Measurements from ENCODE around the gene TNNC2.

TNNC2 gene

GRCh38 chr20:45842169-45842812 is 15.2 kb upstream of the TNNC2 start:
- Histone ChIP-seq H3K79me1 (replicated peaks; ENCODE audit: low read length, poor library complexity, severe bottlenecking) (peaks cover 16% of the 10 kb centered on the region), H3K14ac (ENCODE audit: low read length in 2 of 2) (no peak overlapping the region), H3K4me3 (ENCODE audit: insufficient read depth in 1 of 2, low read depth in 1 of 2, low read length in 2 of 2) (no peak overlapping the region), H3K4me1 (ENCODE audit: control insufficient read depth, insufficient read depth, low read depth, low read length) (peaks cover 10% of the 10 kb centered on the region), H2AFZ (ENCODE audit: low read depth, low read length) (no peak overlapping the region), H3K36me3 (ENCODE audit: control insufficient read depth in 1 of 2, insufficient read depth in 2 of 2, low read depth in 1 of 2, low read length in 2 of 2) (peaks cover 57 to 90% of the 10 kb centered on the region in 2 experiments), H3K4ac (ENCODE audit: low read depth in 1 of 2, low read length in 2 of 2) (peak overlapping the region in 1 of 2 experiments; percentile 46), H2BK5ac (ENCODE audit: low read depth, low read length, poor library complexity, severe bottlenecking) (no peak overlapping the region), H3K23ac (ENCODE audit: low read length in 2 of 2) (no peak overlapping the region), H3K9ac (ENCODE audit: low read length) (peak overlapping the region; percentile 42), H2AK5ac (ENCODE audit: low read length, severe bottlenecking) (no peak overlapping the region), H3K27ac (ENCODE audit: low read length, poor library complexity, severe bottlenecking) (no peak overlapping the region), H3K27me3 (ENCODE audit: control insufficient read depth in 1 of 2, insufficient read depth in 1 of 2, low read length in 2 of 2) (no peaks in the 10 kb centered on the region), H2BK12ac (ENCODE audit: low read length in 2 of 2) (no peak overlapping the region), H3K9me3 (ENCODE audit: control insufficient read depth, low read length) (no peaks in the 10 kb centered on the region), H3K18ac (ENCODE audit: low read depth in 1 of 2, low read length in 2 of 2) (no peak overlapping the region), H2BK15ac (ENCODE audit: low read depth, poor library complexity, severe bottlenecking) (no peak overlapping the region), H3K4me2 (ENCODE audit: low read length, poor library complexity, severe bottlenecking) (no peak overlapping the region), H2BK120ac (ENCODE audit: low read depth, low read length) (no peak overlapping the region), H4K8ac (ENCODE audit: low read length) (no peak overlapping the region), H4K91ac (ENCODE audit: low read length) (no peak overlapping the region)
- peak; percentile 45 for DNase-seq
- WGBS: 84% methylated on average over 5 of the region's 5 CpGs

- Histone ChIP-seq H3K79me1 (replicated peaks; ENCODE audit: low read length, poor library complexity, severe bottlenecking) (peaks cover 16% of the 10 kb centered on the region), H2AK5ac (ENCODE audit: low read length, severe bottlenecking) (no peak overlapping the region), H3K27ac (ENCODE audit: low read length, poor library complexity, severe bottlenecking) (no peak overlapping the region), H3K4me2 (ENCODE audit: low read length, poor library complexity, severe bottlenecking) (no peak overlapping the region), H2BK12ac (ENCODE audit: low read length in 2 of 2) (no peak overlapping the region), H3K4ac (ENCODE audit: low read depth in 1 of 2, low read length in 2 of 2) (peak overlapping the region in 1 of 2 experiments; percentile 6), H2BK15ac (ENCODE audit: low read depth, poor library complexity, severe bottlenecking) (no peak overlapping the region), H3K27me3 (ENCODE audit: control insufficient read depth in 1 of 2, insufficient read depth in 1 of 2, low read length in 2 of 2) (no peaks in the 10 kb centered on the region), H4K91ac (ENCODE audit: low read length) (no peak overlapping the region), H2BK120ac (ENCODE audit: low read depth, low read length) (no peak overlapping the region), H2AFZ (ENCODE audit: low read depth, low read length) (no peak overlapping the region), H3K9me3 (ENCODE audit: control insufficient read depth, low read length) (no peaks in the 10 kb centered on the region), H3K9ac (ENCODE audit: low read length) (peak overlapping the region; percentile 42), H3K23ac (ENCODE audit: low read length in 2 of 2) (no peak overlapping the region), H3K4me1 (ENCODE audit: control insufficient read depth, insufficient read depth, low read depth, low read length) (peaks cover 11% of the 10 kb centered on the region), H3K18ac (ENCODE audit: low read depth in 1 of 2, low read length in 2 of 2) (no peak overlapping the region), H3K14ac (ENCODE audit: low read length in 2 of 2) (no peak overlapping the region), H4K8ac (ENCODE audit: low read length) (no peak overlapping the region), H3K36me3 (ENCODE audit: control insufficient read depth in 1 of 2, insufficient read depth in 2 of 2, low read depth in 1 of 2, low read length in 2 of 2) (peaks cover 58 to 91% of the 10 kb centered on the region in 2 experiments), H3K4me3 (ENCODE audit: insufficient read depth in 1 of 2, low read depth in 1 of 2, low read length in 2 of 2) (no peak overlapping the region), H2BK5ac (ENCODE audit: low read depth, low read length, poor library complexity, severe bottlenecking) (no peak overlapping the region)
- DNase-seq: no peak
- 94% methylated on average over 10 of the region's 10 CpGs for WGBS
Observed at GRCh38 chr20:45841407-45842129, 14.5 kb upstream of the TNNC2 start.

DNA sequence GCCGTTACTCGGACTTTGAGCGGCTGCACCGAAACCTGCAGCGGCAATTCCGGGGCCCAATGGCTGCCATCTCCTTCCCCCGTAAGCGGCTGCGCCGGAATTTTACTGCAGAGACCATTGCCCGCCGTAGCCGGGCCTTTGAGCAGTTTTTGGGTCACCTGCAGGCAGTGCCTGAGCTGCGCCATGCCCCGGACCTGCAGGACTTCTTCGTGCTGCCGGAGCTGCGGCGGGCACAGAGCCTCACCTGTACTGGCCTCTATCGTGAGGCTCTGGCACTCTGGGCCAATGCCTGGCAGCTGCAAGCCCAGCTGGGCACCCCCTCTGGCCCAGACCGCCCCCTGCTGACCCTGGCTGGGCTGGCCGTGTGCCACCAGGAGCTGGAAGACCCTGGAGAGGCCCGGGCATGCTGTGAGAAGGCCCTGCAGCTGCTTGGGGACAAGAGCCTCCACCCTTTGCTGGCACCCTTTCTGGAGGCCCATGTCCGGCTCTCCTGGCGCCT is 13.6 kb upstream of the TNNC2 start:
- no peak overlapping the region for H3K4ac ChIP-seq (ENCODE audit: low read depth in 1 of 2, low read length in 2 of 2)
- H3K9me3 ChIP-seq (ENCODE audit: control insufficient read depth, low read length): no peaks in the 10 kb centered on the region
- H3K23ac ChIP-seq (ENCODE audit: low read length in 2 of 2): no peak overlapping the region
- no peak overlapping the region for H4K91ac ChIP-seq (ENCODE audit: low read length)
- no peaks in the 10 kb centered on the region for H3K27me3 ChIP-seq (ENCODE audit: control insufficient read depth in 1 of 2, insufficient read depth in 1 of 2, low read length in 2 of 2)
- H3K4me3 ChIP-seq (ENCODE audit: insufficient read depth in 1 of 2, low read depth in 1 of 2, low read length in 2 of 2): no peak overlapping the region
- H3K4me2 ChIP-seq (ENCODE audit: low read length, poor library complexity, severe bottlenecking): no peak overlapping the region
- no peak overlapping the region for H2AFZ ChIP-seq (ENCODE audit: low read depth, low read length)
- H2BK12ac ChIP-seq (ENCODE audit: low read length in 2 of 2): no peak overlapping the region
- H2BK120ac ChIP-seq (ENCODE audit: low read depth, low read length): no peak overlapping the region
- H4K8ac ChIP-seq (ENCODE audit: low read length): no peak overlapping the region
- no peak overlapping the region for H3K18ac ChIP-seq (ENCODE audit: low read depth in 1 of 2, low read length in 2 of 2)
- H2AK5ac ChIP-seq (ENCODE audit: low read length, severe bottlenecking): no peak overlapping the region
- no peak overlapping the region for H2BK15ac ChIP-seq (ENCODE audit: low read depth, poor library complexity, severe bottlenecking)
- H3K36me3 ChIP-seq (ENCODE audit: control insufficient read depth in 1 of 2, insufficient read depth in 2 of 2, low read depth in 1 of 2, low read length in 2 of 2): peaks cover 61 to 87% of the 10 kb centered on the region in 2 experiments
- H2BK5ac ChIP-seq (ENCODE audit: low read depth, low read length, poor library complexity, severe bottlenecking): no peak overlapping the region
- no peak for DNase-seq
- peak overlapping the region; percentile 42 for H3K9ac ChIP-seq (ENCODE audit: low read length)
- no peak overlapping the region for H3K14ac ChIP-seq (ENCODE audit: low read length in 2 of 2)
- peaks cover 13% of the 10 kb centered on the region for H3K4me1 ChIP-seq (ENCODE audit: control insufficient read depth, insufficient read depth, low read depth, low read length)
- no peak overlapping the region for H3K27ac ChIP-seq (ENCODE audit: low read length, poor library complexity, severe bottlenecking)
- 94% methylated on average over 25 of the region's 25 CpGs for WGBS
- peaks cover 14% of the 10 kb centered on the region for H3K79me1 ChIP-seq (replicated peaks; ENCODE audit: low read length, poor library complexity, severe bottlenecking)

GRCh38 chr20:45836841-45837240 is 9.7 kb upstream of the TNNC2 start:
- no peak overlapping the region for H2AK5ac ChIP-seq (ENCODE audit: low read length, severe bottlenecking)
- H3K4ac ChIP-seq (ENCODE audit: low read depth in 1 of 2, low read length in 2 of 2): no peak overlapping the region
- WGBS: 46% methylated on average over 1 of the region's 1 CpG
- H3K79me1 ChIP-seq (replicated peaks; ENCODE audit: low read length, poor library complexity, severe bottlenecking): peaks cover 18% of the 10 kb centered on the region
- peak overlapping the region; percentile 76 for H3K9ac ChIP-seq (ENCODE audit: low read length)
- H3K4me1 ChIP-seq (ENCODE audit: control insufficient read depth, insufficient read depth, low read depth, low read length): peaks cover 21% of the 10 kb centered on the region
- no peaks in the 10 kb centered on the region for H3K9me3 ChIP-seq (ENCODE audit: control insufficient read depth, low read length)
- H3K4me2 ChIP-seq (ENCODE audit: low read length, poor library complexity, severe bottlenecking): no peak overlapping the region
- H2BK120ac ChIP-seq (ENCODE audit: low read depth, low read length): no peak overlapping the region
- H3K27ac ChIP-seq (ENCODE audit: low read length, poor library complexity, severe bottlenecking): no peak overlapping the region
- H3K27me3 ChIP-seq (ENCODE audit: control insufficient read depth in 1 of 2, insufficient read depth in 1 of 2, low read length in 2 of 2): no peaks in the 10 kb centered on the region
- H3K36me3 ChIP-seq (ENCODE audit: control insufficient read depth in 1 of 2, insufficient read depth in 2 of 2, low read depth in 1 of 2, low read length in 2 of 2): peaks cover 33 to 58% of the 10 kb centered on the region in 2 experiments
- no peak overlapping the region for H3K18ac ChIP-seq (ENCODE audit: low read depth in 1 of 2, low read length in 2 of 2)
- peak overlapping the region in 1 of 2 experiments; percentile 20 for H3K23ac ChIP-seq (ENCODE audit: low read length in 2 of 2)
- no peak overlapping the region for H2BK15ac ChIP-seq (ENCODE audit: low read depth, poor library complexity, severe bottlenecking)
- peak overlapping the region; percentile 48 for H4K91ac ChIP-seq (ENCODE audit: low read length)
- no peak for DNase-seq
- no peak overlapping the region for H4K8ac ChIP-seq (ENCODE audit: low read length)
- H3K4me3 ChIP-seq (ENCODE audit: insufficient read depth in 1 of 2, low read depth in 1 of 2, low read length in 2 of 2): peak overlapping the region in 1 of 2 experiments; percentile 74
- H3K14ac ChIP-seq (ENCODE audit: low read length in 2 of 2): no peak overlapping the region
- peak overlapping the region in 1 of 2 experiments; percentile 28 for H2BK12ac ChIP-seq (ENCODE audit: low read length in 2 of 2)
- no peak overlapping the region for H2BK5ac ChIP-seq (ENCODE audit: low read depth, low read length, poor library complexity, severe bottlenecking)
- H2AFZ ChIP-seq (ENCODE audit: low read depth, low read length): no peak overlapping the region

Data from mesenchymal stem cell (in vitro differentiated cells and primary cell).